GM15510 (cell line): Measurements from ENCODE around the gene A1CF.

Source experiments
- POLR2A ChIP-seq: IDR thresholded peaks from 3 replicates; pipeline ENCODE4 v1.6.1; 2011; ENCODE audit warnings: borderline replicate concordance; ENCODE audit not compliant: insufficient read length; ENCODE audit errors: extremely low read depth

The A1CF gene, protein sequence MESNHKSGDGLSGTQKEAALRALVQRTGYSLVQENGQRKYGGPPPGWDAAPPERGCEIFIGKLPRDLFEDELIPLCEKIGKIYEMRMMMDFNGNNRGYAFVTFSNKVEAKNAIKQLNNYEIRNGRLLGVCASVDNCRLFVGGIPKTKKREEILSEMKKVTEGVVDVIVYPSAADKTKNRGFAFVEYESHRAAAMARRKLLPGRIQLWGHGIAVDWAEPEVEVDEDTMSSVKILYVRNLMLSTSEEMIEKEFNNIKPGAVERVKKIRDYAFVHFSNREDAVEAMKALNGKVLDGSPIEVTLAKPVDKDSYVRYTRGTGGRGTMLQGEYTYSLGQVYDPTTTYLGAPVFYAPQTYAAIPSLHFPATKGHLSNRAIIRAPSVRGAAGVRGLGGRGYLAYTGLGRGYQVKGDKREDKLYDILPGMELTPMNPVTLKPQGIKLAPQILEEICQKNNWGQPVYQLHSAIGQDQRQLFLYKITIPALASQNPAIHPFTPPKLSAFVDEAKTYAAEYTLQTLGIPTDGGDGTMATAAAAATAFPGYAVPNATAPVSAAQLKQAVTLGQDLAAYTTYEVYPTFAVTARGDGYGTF

DNA sequence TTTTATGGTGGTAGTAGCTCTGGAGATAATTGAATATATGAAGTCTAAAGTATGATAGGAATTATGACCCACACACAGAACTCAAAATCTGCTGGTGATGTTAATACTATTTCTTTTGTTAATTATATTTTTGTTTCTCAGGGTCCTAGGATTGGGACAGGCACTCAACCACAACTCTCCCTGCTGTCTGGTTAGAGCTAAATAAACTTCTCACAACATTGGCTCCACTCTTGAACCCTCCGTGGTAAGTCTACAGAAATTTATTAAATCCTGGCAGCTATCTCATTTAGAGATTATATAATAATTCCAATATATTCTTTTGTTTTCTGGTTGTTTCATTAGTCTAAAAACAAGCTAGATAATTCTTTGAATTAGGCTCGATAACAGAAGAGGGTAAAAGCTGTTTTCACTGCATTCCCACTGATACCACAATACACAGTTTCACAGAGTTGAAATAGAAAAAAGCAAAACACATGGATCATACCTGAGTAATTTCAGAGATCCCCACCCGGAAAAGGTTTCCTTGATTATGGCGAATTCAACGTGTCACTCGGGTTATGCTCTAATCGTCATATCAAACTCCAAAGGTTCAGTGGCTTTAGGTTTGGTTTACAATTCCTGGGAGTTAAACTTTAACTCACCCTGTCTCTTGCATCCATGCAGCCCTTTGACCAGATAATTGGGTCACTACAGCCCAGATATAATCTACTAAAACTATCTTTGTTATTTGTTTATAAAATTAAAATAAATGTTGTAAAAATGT, at the start of gene A1CF:
TSS of gene A1CF (minus strand) at position 531 of the 763 bp plus-strand sequence. CDS start 25,687 bp downstream, outside the sequence.
- TF ChIP-seq POLR2A, result no peak

DNA sequence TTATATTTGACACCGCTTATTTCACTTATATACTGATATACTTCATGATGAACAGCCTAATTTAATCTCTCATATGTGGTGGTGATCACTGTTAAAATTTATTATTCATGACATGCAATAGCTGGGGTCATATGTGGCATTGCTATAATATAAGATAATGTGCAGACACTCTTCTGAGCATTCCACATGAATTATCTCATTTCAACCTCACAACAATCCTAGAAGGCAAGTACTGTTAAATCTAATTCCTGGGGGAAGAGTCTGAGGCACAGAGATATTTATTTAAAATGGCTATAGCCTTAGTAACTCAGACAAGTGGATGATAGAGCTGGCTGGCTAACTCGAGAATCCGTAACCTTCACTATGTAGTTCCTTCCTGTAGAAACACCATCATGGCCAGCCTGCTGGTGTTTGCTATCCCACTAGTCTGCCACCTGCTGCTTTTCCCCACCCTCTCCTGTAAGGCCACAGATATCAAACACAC, 46.6 kb upstream of the A1CF start:
- no peak for TF ChIP-seq POLR2A

DNA sequence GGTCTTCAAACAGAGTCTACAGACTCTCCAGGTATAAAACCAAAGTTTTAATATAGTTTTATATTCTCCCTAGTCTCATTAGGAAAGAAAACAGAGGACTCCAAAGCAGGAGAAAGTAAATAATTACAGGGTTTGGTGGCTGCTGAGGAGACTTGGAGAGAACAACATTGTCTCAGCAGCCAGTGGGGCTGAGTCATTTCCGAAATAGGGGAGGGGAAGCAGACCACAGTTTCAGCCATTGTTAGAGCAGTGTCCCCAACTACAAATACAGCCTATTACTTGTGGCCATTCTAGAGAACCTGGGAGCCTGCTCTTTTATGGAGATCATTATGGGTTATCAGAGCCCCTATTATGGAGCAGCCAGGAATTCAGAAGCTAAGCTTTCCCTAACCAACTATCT, 44.2 kb upstream of the A1CF start:
- TF ChIP-seq POLR2A, result no peak

DNA sequence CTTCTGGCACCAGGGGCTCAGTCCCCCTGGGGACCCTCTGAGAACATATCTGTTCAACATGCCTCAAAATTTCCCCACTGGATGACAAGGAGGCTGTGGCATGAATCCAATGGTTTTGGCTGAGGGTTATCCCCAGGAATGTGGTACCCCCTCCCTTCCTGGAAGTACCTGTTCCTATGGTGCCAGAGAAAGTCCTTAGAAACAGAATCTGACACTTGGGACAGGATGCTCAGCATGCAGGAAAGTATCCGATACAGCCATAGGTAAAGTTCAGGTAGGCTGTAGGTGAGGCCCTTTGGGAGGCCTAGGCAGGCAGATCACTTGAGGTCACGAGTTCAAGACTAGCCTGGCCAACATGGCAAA, 42.7 kb upstream of the A1CF start:
- TF ChIP-seq POLR2A, result no peak

DNA sequence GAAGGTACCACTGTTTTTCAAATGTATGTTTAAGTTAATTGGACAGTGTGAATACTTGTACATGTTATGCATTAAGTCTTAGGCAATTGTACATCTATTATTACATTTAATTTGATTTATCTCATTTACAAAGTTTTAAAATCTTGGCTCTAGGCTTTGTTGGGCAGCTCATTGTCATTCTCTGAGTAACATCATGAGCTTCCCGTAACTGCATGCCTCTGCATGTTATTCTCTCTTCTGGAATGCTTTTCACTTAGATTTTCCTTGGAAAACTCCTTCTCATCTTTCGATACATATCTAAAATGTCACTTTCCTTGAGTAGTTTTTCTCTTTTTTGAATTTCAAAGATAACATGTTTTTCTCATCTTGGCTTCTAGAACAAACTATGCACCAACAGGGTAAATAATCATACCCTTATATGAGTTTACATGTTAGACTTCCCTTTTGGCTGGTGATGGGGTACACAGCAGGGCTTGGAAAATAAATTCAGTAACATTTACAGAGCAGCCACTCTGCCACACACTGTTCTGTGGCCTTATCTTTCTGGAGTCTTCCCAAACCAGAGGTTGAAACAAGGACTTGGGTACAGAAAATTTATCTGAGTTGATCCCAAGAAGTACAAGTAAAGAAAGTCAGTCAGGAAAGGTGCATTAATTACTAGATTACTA, 42.2 kb upstream of the A1CF start:
- TF ChIP-seq POLR2A, result no peak

DNA sequence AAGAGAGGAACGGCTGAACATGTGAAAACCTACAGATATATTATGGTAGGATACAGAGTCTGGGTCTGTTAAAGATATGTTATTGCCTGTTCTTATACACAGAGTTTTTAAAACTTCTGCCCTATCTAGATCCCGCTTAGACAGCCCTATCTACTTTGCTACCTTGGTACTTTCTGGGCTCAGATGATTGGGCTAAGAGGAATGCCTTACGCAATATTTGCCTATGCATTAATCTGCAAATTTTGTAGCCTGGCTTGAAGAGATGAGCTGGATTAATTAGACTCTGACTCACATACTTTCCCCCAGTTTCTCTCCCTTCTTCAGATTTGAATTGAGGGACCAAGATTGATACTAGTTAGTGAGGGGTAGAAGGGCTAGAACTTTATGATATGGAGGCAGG, 33.6 kb upstream of the A1CF start:
- TF ChIP-seq POLR2A, result no peak

DNA sequence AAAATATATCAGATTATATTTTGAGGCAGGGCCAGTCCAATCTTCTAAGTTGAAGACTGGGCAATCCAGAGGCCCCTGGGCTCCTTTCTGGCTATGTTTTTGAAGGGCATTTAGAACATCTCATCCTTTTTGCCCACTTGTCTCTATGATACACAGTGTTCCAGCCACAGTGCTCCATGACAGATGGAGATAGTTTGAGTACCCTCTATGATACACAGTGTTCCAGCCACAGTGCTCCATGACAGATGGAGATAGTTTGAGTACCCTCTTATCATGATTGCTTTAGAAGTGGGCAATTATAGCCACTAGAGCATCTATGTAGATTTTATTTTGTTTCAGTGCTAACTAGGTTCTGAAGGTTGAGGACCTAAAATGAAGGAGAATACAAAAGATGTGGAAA, 33.1 kb upstream of the A1CF start:
- no peak for TF ChIP-seq POLR2A

DNA sequence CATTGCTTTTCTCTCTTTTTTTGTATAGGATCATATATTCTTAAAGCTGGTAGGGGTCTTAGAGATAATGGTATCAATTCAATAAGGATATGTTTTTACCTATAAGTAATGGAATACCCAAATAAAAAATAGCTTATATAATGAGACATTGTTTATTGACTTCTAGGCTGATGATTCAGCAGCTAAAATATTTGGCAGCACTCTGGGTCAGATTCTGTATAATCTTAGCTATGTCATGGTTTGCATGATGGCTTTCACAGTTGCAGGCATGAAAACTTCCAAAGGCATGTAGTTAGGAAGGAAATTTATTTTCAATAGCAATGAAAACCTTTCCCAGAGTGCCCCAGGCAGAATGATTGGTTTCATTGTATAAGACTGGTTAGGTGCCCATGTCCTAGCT, 32.1 kb upstream of the A1CF start:
- TF ChIP-seq POLR2A, result no peak

DNA sequence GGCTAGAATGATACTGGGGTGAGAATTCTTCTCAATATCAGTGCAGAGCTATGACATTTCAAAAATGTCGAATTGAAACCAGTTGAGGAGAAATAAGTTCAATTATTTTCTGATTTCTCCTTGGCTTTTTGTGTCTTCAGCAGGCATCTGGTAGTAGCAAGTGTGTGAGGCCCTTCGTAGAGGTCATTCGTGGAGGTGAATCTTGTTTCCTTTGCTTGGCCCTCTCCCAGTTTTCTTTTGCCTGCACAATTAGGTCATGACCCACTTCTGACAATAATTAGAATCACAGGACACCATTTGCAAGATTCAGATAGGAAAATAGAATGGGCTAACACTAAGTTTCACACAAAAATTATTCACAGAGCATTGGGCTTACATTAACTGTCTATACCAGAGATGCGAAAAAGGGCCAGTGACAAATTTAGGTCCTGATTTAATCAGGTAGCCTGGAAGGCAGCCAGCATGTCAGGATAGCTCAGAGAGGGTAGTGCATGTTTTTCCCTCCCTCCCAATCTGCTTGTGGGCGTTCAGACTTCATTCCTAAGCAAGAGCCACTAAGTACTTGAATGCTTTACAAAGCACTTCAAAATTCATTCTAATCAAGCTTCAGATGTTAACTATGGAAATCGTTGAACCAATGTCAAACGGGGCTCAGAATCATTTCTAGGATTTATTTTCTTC, 24.0 kb upstream of the A1CF start:
- no peak for TF ChIP-seq POLR2A

DNA sequence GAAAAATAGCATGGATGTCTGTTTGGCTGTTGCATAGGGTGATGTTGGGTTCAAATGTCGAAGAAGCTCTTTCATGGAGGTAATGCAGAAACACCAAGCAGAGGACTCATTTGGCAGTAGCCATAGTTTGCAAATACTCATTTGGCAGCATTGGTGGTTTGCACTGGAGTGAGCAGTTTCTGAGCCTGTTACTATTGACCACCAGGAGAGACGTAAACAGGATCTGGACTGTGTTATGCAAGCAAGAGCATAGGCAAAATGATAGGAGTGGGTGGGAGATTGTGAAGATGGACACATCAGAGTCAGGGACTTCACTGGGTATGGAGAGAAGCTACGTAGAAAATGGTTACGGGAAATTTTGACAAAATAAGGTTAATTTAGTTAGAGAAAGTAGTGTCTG, 22.9 kb upstream of the A1CF start:
- TF ChIP-seq POLR2A, result no peak

DNA sequence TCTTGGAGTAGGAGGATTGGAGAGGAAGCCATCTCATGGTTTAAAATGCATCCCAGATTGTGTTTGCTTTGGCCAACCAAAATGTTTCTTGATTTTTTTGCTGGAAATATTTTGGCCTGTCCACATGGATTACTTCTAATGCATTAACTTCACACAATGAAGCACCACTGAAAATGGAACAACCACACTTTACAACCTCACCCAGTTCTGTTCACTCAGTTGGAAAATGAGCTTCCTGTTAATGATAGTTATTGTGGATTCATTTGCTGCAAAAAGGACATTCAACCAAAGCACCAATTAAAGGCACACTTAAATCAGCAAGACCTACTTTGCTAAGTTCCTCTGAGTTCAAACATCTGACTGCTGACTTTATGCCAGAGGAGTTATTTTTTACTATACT, 11.3 kb upstream of the A1CF start:
- TF ChIP-seq POLR2A, result no peak

DNA sequence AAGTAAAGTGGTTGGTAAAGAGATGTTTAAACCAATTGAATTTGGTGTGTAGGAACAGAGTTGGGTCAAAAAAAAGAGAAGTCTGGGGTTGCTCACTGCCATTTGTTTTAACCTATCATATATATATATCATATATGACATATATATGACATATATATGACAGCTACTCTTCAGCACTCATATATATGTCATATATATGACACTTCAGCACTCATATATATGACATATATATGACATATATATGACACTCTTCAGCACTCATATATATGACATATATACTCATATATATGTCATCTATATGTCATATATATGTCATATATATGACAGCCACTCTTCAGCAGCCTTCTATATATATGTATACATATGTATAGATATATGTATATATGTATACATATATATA, 8.9 kb upstream of the A1CF start:
- TF ChIP-seq POLR2A, result no peak

DNA sequence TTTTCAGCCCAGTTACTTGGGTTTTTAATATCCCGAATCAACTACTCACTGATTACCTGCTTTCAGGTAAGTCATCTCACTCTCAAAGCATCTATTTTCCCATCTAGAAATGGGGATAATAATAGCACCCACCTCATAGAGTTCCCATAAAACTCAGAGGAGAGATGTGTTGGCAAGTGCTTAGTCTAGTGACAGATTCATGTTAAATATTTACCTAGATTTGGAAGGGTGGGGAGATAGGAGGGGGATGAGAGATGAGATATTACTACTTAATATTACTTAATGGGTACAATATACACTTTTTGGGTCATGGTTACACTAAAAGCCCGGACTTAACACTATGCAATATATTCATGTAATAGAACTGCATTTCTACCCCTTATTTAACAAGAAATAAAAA, 7.0 kb upstream of the A1CF start:
- TF ChIP-seq POLR2A, result no peak

DNA sequence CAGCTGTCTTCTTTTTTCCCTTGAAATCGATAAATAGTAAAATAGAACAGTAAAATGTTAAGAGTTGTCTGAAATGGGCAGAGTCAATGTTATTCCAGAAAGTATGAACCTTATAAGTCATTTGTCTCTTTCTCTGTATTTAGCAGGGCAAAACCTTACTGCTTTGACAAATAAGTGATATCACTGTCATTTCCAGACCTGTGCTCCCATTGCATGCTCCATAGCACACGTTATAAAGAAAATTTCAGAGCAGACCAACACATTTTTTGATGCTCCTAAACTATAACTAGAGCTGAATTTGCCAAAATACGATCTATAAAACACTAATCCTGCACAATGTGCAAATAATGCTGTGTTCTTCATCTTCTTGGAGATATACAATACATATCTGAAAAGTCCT, 1.1 kb downstream of the A1CF start:
- no peak for TF ChIP-seq POLR2A
